Thoracic aorta (tissue), 2 donors: ENCODE results near the gene CCND2. TPM values are rescaled to one million over a fixed set of nuclear protein-coding genes. Genes with fewer than 3 reads are reported as not detected.

Experiments used
- ATAC-seq: fragments of 150-250 bp; one replicate; pipeline ENCODE4 v1.8.0; 2017; ENCODE audit warnings: low read depth; ENCODE audit not compliant: insufficient number of reproducible peaks, low FRiP score
- DNase-seq: peaks from one replicate; pipeline ENCODE4 v3.0.0-alpha.2; 2020; ENCODE audit warnings: low spot score
- H3K27ac ChIP-seq, 2 donors: fragments of 200-600 bp; sonication (generic); 1 replicate in 1 of 2; 2 replicates in 1 of 2; pipeline ENCODE4 v1.5.1; 2016; ENCODE audit warnings: mild to moderate bottlenecking in 2 of 2, moderate library complexity in 2 of 2
- H3K27me3 ChIP-seq: fragments of 200-600 bp; sonication (generic); replicated peaks from 2 replicates; pipeline ENCODE4 v1.6.0; 2016; ENCODE audit warnings: mild to moderate bottlenecking; ENCODE audit not compliant: insufficient read depth
- H3K36me3 ChIP-seq: fragments of 200-600 bp; sonication (generic); one replicate; pipeline ENCODE4 v1.5.1; 2016
- H3K4me1 ChIP-seq, 2 donors: fragments of 200-600 bp; sonication (generic); 1 replicate in 1 of 2; 2 replicates in 1 of 2; pipeline versions ENCODE4 v1.5.1 to v1.6.0; 2016; ENCODE audit warnings: low read depth in 2 of 2, mild to moderate bottlenecking in 1 of 2; ENCODE audit not compliant: control insufficient read depth in 1 of 2
- H3K4me3 ChIP-seq: fragments of 200-600 bp; sonication (generic); 2 replicates; pipeline ENCODE4 v1.5.1; 2016; ENCODE audit warnings: mild to moderate bottlenecking
- H3K9me3 ChIP-seq: fragments of 200-600 bp; sonication (generic); 2 replicates; pipeline ENCODE4 v1.5.1; 2016
- CTCF ChIP-seq: fragments of 200-600 bp; sonication (generic); IDR thresholded peaks from one replicate; pipeline ENCODE4 v1.5.1; 2019; ENCODE audit warnings: antibody characterized with exemption
- total RNA-seq, 2 donors: library from RNA; depleted of rRNA; stranded (reverse); fragments of >200 nt; gene quantifications; one replicate each; pipeline versions ENCODE4 v1.1.0 to v1.2.3, GENCODE V29; 2016

CCND2 gene
- total RNA-seq, 2 donors from 2014 or later = 108 to 153 TPM

DNA sequence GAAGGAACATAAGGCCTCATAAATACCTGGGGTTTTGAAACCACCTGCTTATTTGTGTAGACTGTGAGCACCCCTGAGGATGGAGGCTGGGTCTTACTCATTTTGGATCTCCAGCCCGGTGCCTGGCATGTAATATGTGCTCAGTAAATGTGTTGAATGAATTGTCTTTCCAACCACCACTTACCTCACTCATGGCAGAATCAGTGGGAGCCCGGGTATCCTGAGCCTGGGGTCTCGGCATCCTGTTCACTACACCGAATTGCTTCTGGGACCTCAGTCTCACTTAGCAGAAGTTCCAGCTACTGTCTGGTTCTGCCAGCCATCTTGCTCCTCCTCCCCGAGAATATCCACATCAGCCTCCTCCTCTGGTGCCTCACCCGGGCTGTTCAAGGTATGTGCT, 43.0 kb upstream of the CCND2 start:
- Histone ChIP-seq H3K9me3 (no peaks in the 10 kb centered on the region), H3K4me3 (no peak overlapping the region), H3K27me3 (no peaks in the 10 kb centered on the region), H3K27ac (no peak overlapping the region), H3K4me1 (no peaks in the 10 kb centered on the region), H3K36me3 (no peaks in the 10 kb centered on the region)
- DNase-seq = no peak
- TF ChIP-seq CTCF = no peak
- no peak for ATAC-seq

DNA sequence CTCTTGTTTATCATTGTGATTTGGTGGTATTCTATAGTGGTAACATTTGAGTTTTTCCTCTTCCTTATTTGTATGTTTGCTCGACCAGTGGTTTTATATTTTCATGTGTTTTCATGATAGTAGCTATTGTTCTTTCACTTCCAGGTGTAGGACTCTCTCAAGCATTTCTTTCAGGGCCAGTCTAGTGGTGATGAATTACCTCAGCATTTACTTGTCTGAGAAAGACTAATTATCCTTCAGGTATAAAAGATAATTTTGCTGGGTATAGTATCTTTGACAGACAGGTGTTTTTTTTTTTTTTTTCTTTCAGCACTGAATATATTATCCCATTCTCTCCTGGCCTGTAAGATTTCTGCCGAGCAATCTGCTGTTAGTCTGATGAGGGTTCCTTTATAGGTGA, 35.0 kb upstream of the CCND2 start:
- H3K4me3 ChIP-seq = no peak overlapping the region
- no peak for TF ChIP-seq CTCF
- no peak for ATAC-seq
- no peaks in the 10 kb centered on the region for H3K36me3 ChIP-seq
- no peak overlapping the region for H3K27ac ChIP-seq
- H3K4me1 ChIP-seq = no peaks in the 10 kb centered on the region
- H3K27me3 ChIP-seq = no peaks in the 10 kb centered on the region
- no peak for DNase-seq
- peaks cover 8% of the 10 kb centered on the region for H3K9me3 ChIP-seq

DNA sequence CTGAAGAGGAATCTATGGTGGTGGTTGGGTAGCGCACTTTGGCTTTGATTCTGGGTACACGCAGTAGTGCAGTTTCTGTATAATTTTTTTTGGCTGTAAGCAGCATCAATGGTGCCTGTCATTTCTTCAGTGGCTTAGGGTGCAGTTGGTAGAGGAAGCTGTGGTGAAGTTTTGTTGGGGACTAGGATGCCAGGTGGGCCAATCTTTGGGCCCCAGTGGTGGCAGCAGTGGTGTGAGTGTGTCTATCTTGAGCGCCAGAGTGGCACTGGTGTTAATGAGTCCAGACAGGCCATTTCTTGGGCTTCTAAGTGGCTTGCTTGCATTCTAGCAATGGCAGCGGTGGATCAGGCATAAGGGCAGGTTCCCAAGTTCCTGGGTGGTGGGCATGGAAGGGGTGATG, 33.8 kb upstream of the CCND2 start:
- Histone ChIP-seq H3K36me3 (no peaks in the 10 kb centered on the region), H3K4me3 (no peak overlapping the region), H3K27me3 (no peaks in the 10 kb centered on the region), H3K4me1 (no peaks in the 10 kb centered on the region), H3K9me3 (peaks cover 8% of the 10 kb centered on the region), H3K27ac (no peak overlapping the region)
- no peak for TF ChIP-seq CTCF
- no peak for DNase-seq
- no peak for ATAC-seq

GRCh38 chr12:4240161-4240783, 33.3 kb upstream of the CCND2 start:
- DNase-seq (no peak), ATAC-seq (no peak)
- no peak overlapping the region for H3K4me3 ChIP-seq
- H3K9me3 ChIP-seq = peaks cover 8% of the 10 kb centered on the region
- H3K4me1 ChIP-seq = no peaks in the 10 kb centered on the region
- H3K36me3 ChIP-seq = no peaks in the 10 kb centered on the region
- H3K27me3 ChIP-seq = no peaks in the 10 kb centered on the region
- no peak overlapping the region for H3K27ac ChIP-seq
- TF ChIP-seq CTCF = no peak

DNA sequence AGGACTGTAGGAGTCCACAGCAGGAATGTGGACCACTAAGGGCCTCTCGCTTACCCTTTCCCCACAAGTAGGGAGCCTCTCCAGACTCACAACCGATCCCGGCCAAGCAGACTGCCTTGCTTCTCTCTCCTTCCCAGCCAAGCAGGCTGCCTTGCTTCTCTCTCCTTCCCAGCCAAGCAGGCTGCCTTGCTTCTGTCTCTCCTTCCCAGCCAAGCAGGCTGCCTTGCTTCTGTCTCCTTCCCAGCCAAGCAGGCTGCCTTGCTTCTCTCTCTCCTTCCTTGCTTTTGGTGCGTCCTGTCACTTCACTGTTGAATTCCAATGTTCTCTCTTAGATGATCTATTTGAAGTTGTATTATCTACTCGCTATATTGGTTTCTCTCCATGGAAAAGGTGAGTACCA, 32.6 kb upstream of the CCND2 start:
- Histone ChIP-seq H3K4me1 (no peaks in the 10 kb centered on the region), H3K4me3 (no peak overlapping the region), H3K9me3 (peaks cover 8% of the 10 kb centered on the region), H3K27ac (no peak overlapping the region), H3K27me3 (no peaks in the 10 kb centered on the region), H3K36me3 (no peaks in the 10 kb centered on the region)
- ATAC-seq = no peak
- TF ChIP-seq CTCF = no peak
- no peak for DNase-seq
